H1 (cell line): ENCODE measurements around the gene ARHGEF28. TPM values are rescaled to one million over a fixed set of nuclear protein-coding genes. Genes with fewer than 3 reads are reported as not detected.

Experiments
- CTCF ChIA-PET: fragments of 300-600 bp; sonication (Branson Sonifier 250); formaldehyde crosslinking; loops from one replicate; lab custom pipeline; 2021; ENCODE audit not compliant: partially characterized antibody; lab: Charles Lee
- POLR2A ChIA-PET: fragments of 300-600 bp; sonication (Branson Sonifier 250); formaldehyde crosslinking; loops from one replicate; lab custom pipeline; 2021; ENCODE audit warnings: inconsistent platforms; ENCODE audit not compliant: partially characterized antibody; lab: Charles Lee
- DNase-seq, 2 experiments: peaks; one replicate each; pipeline versions ENCODE4 v3.0.0 to v3.0.0-alpha.2; 2010 to 2022; ENCODE audit warnings: low spot score in 2 of 2, low read depth in 1 of 2, mixed read lengths in 1 of 2
- FAIRE-seq: peaks from 2 replicates; lab custom pipeline; 2011; peaks lifted over from hg19 to GRCh38; lab: Jason Lieb, UNC
- H2AFZ ChIP-seq: 2 replicates; pipeline ENCODE4 v1.8.1; 2012; ENCODE audit warnings: low read length, inconsistent platforms
- H2AK5ac ChIP-seq: 2 replicates; pipeline ENCODE4 v1.6.1; 2013; ENCODE audit warnings: low read depth, low read length
- H2BK120ac ChIP-seq: replicated peaks from 2 replicates; pipeline ENCODE3; 2013; ENCODE audit warnings: low read depth, low read length, inconsistent platforms
- H2BK12ac ChIP-seq: 2 replicates; pipeline ENCODE4 v1.6.1; 2013; ENCODE audit warnings: low read depth, low read length
- H2BK15ac ChIP-seq: 2 replicates; pipeline ENCODE4 v1.6.1; 2013; ENCODE audit warnings: low read length
- H2BK20ac ChIP-seq: 2 replicates; pipeline ENCODE4 v1.6.1; 2013; ENCODE audit warnings: low read length
- H2BK5ac ChIP-seq: 2 replicates; pipeline ENCODE4 v1.6.1; 2013; ENCODE audit warnings: low read depth, low read length
- H3K14ac ChIP-seq: 2 replicates; pipeline ENCODE4 v1.6.1; 2013; ENCODE audit warnings: inconsistent platforms; ENCODE audit not compliant: insufficient read length
- H3K18ac ChIP-seq: 2 replicates; pipeline ENCODE4 v1.6.1; 2013; ENCODE audit warnings: low read length; ENCODE audit errors: extremely low read depth
- H3K23ac ChIP-seq: 2 replicates; pipeline ENCODE4 v1.6.1; 2013; ENCODE audit warnings: inconsistent platforms; ENCODE audit not compliant: insufficient read length
- H3K23me2 ChIP-seq: 2 replicates; pipeline ENCODE4 v1.6.1; 2013; ENCODE audit warnings: low read depth, low read length
- H3K27ac ChIP-seq: 2 replicates; pipeline ENCODE4 v1.6.1; 2011; ENCODE audit warnings: low read depth, low read length, inconsistent platforms
- H3K27me3 ChIP-seq, 4 experiments: replicated peaks in 1 of 4; 1 replicate in 1 of 4; 2 replicates in 3 of 4; pipeline versions ENCODE4 v1.6.1 to v1.8.1; 2011 to 2013; ENCODE audit warnings: low read length in 3 of 4, mild to moderate bottlenecking in 3 of 4, inconsistent platforms in 2 of 4, mixed read lengths in 2 of 4, moderate library complexity in 1 of 4; ENCODE audit not compliant: control insufficient read depth in 3 of 4, insufficient read depth in 3 of 4; ENCODE audit errors: extremely low read depth in 1 of 4
- H3K36me3 ChIP-seq, 4 experiments: 2 replicates each; pipeline versions ENCODE4 v1.6.1 to v1.8.1; 2011 to 2013; ENCODE audit warnings: mild to moderate bottlenecking in 4 of 4, low read length in 3 of 4, moderate library complexity in 2 of 4, control low read depth in 1 of 4, inconsistent platforms in 1 of 4; ENCODE audit not compliant: insufficient read depth in 4 of 4, control insufficient read depth in 2 of 4
- H3K4ac ChIP-seq: replicated peaks from 2 replicates; pipeline ENCODE3; 2013; ENCODE audit warnings: low read length, low read depth, mixed read lengths, inconsistent platforms; ENCODE audit not compliant: insufficient read length
- H3K4me1 ChIP-seq, 4 experiments: replicated peaks in 1 of 4; 1 replicate in 1 of 4; 2 replicates in 3 of 4; pipeline versions ENCODE4 v1.6.1 to v1.8.1; 2011 to 2013; ENCODE audit warnings: low read length in 3 of 4, inconsistent platforms in 2 of 4, mixed read lengths in 1 of 4; ENCODE audit not compliant: insufficient read depth in 4 of 4, control insufficient read depth in 3 of 4
- H3K4me2 ChIP-seq, 2 experiments: 2 replicates each; pipeline versions ENCODE4 v1.6.1 to v1.8.1; 2011 to 2013; ENCODE audit warnings: low read depth in 2 of 2, low read length in 2 of 2, control low read depth in 1 of 2, inconsistent platforms in 1 of 2, mild to moderate bottlenecking in 1 of 2; ENCODE audit not compliant: insufficient read depth in 1 of 2
- H3K4me3 ChIP-seq, 4 experiments: fragments of 200-600, 300-600 bp in 1 of 4; sonication (generic), shearing (Covaris generic), sonication (Bioruptor Twin) in 1 of 4; 2 replicates each; pipeline versions ENCODE4 v1.5.1 to v1.8.1; 2011 to 2016; ENCODE audit warnings: low read length in 4 of 4, low read depth in 3 of 4, control low read depth in 2 of 4, inconsistent platforms in 2 of 4, mild to moderate bottlenecking in 2 of 4, mixed read lengths in 1 of 4, moderate library complexity in 1 of 4; ENCODE audit not compliant: insufficient read depth in 2 of 4; ENCODE audit errors: extremely low read depth in 1 of 4
- H3K56ac ChIP-seq: replicated peaks from 2 replicates; pipeline ENCODE3; 2013; ENCODE audit warnings: low read depth, mild to moderate bottlenecking, mixed read lengths, low read length, inconsistent platforms; ENCODE audit not compliant: insufficient read length
- H3K79me1 ChIP-seq: 2 replicates; pipeline ENCODE4 v1.6.1; 2013; ENCODE audit warnings: low read depth, low read length, control low read depth
- H3K79me2 ChIP-seq, 2 experiments: 2 replicates each; pipeline versions ENCODE4 v1.6.1 to v1.8.1; 2012 to 2013; ENCODE audit warnings: low read length in 2 of 2, mild to moderate bottlenecking in 2 of 2, inconsistent platforms in 1 of 2; ENCODE audit not compliant: insufficient read depth in 2 of 2, control insufficient read depth in 1 of 2
- H3K9ac ChIP-seq, 4 experiments: replicated peaks in 1 of 4; 1 replicate in 1 of 4; 2 replicates in 3 of 4; pipeline versions ENCODE4 v1.6.1 to v1.8.1; 2011 to 2013; ENCODE audit warnings: low read depth in 3 of 4, low read length in 3 of 4, control low read depth in 2 of 4, mild to moderate bottlenecking in 2 of 4, moderate library complexity in 2 of 4, inconsistent platforms in 1 of 4; ENCODE audit errors: extremely low read depth in 1 of 4
- H3K9me3 ChIP-seq, 2 experiments: 2 replicates each; pipeline versions ENCODE4 v1.6.1 to v1.8.1; 2012 to 2013; ENCODE audit warnings: mild to moderate bottlenecking in 2 of 2, moderate library complexity in 2 of 2, control low read depth in 1 of 2, inconsistent platforms in 1 of 2, low read depth in 1 of 2, low read length in 1 of 2, mixed read lengths in 1 of 2; ENCODE audit not compliant: insufficient read depth in 2 of 2
- H4K20me1 ChIP-seq, 2 experiments: replicated peaks in 1 of 2; 2 replicates each; pipeline versions ENCODE3 to v1.8.1; 2011 to 2013; ENCODE audit warnings: inconsistent platforms in 2 of 2, low read length in 2 of 2, mild to moderate bottlenecking in 1 of 2; ENCODE audit not compliant: insufficient read depth in 2 of 2, control insufficient read depth in 1 of 2
- H4K5ac ChIP-seq: 2 replicates; pipeline ENCODE4 v1.6.1; 2013; ENCODE audit warnings: low read length, low read depth, mixed read lengths, inconsistent platforms; ENCODE audit not compliant: insufficient read length
- H4K8ac ChIP-seq: 2 replicates; pipeline ENCODE4 v1.8.0; 2013; ENCODE audit warnings: mild to moderate bottlenecking, moderate library complexity, low read length, inconsistent platforms; ENCODE audit not compliant: insufficient read depth; ENCODE audit errors: extremely low read depth
- H4K91ac ChIP-seq: replicated peaks from 2 replicates; pipeline ENCODE3; 2013; ENCODE audit warnings: low read length, mixed read lengths, inconsistent platforms; ENCODE audit not compliant: insufficient read length
- ASH2L ChIP-seq: fragments of 200-600, 300-600 bp; sonication (generic); IDR thresholded peaks from one replicate; pipeline ENCODE4 v1.7.1; 2017; ENCODE audit warnings: low read length
- HDAC2 ChIP-seq, 2 experiments: fragments of 300-600 bp in 1 of 2; sonication (generic) in 1 of 2; IDR thresholded peaks; 2 replicates each; pipeline ENCODE4 v1.6.1; 2011 to 2012; ENCODE audit warnings: low read depth in 2 of 2, low read length in 2 of 2, mild to moderate bottlenecking in 2 of 2, moderate library complexity in 2 of 2, borderline replicate concordance in 1 of 2, inconsistent platforms in 1 of 2
- HDAC6 ChIP-seq: IDR thresholded peaks from one replicate; pipeline ENCODE4 v1.7.1; 2012; ENCODE audit warnings: low read depth, mild to moderate bottlenecking, inconsistent platforms, low read length, moderate library complexity
- JUN ChIP-seq: IDR thresholded peaks from 2 replicates; pipeline ENCODE4 v1.6.1; 2011; ENCODE audit warnings: low read depth, mild to moderate bottlenecking, improper control_type of control experiment, low read length
- JUND ChIP-seq: IDR thresholded peaks from 2 replicates; pipeline ENCODE4 v1.6.1; 2011; ENCODE audit warnings: mild to moderate bottlenecking, improper control_type of control experiment, low read length
- SP1 ChIP-seq: IDR thresholded peaks from 2 replicates; pipeline ENCODE4 v1.6.1; 2011; ENCODE audit warnings: low read depth, low read length
- YY1 ChIP-seq: IDR thresholded peaks from 2 replicates; pipeline ENCODE4 v1.6.1; 2011; ENCODE audit warnings: low read depth, mild to moderate bottlenecking, low read length
- ZNF274 ChIP-seq: IDR thresholded peaks from 2 replicates; pipeline ENCODE4 v1.7.0; 2012; ENCODE audit warnings: low read length, borderline replicate concordance; ENCODE audit errors: extremely low read depth
- WGBS, 2 experiments: shearing (Covaris generic) in 1 of 2; methylation state at CpG; one replicate each; pipeline versions ENCODE4 v1.1.6 to v1.1.7; 2013 to 2015; ENCODE audit warnings: low lambda C conversion rate in 2 of 2, mixed read lengths in 2 of 2, inconsistent platforms in 1 of 2, low coverage in 1 of 2, missing lambda C conversion rate in 1 of 2; ENCODE audit not compliant: insufficient replicate concordance in 2 of 2, insufficient coverage in 1 of 2, insufficient read length in 1 of 2; ENCODE audit errors: extremely low coverage in 1 of 2, missing lambda C conversion rate in 1 of 2; 5-methylcytosine and 5-hydroxymethylcytosine counted together
- polyA plus RNA-seq, 7 experiments: library from polyadenylated mRNA; depleted of rRNA in 3 of 7; stranded (reverse) in 5 of 7; unstranded in 2 of 7; fragments of >200 nt in 5 of 7; fragments of 200-250 nt in 2 of 7; gene quantifications; 1 replicate in 5 of 7; 2 replicates in 1 of 7; 4 replicates in 1 of 7; pipeline versions ENCODE4 v1.2.1 to v1.2.3, GENCODE V29; 2011 to 2013; ENCODE audit warnings: missing spikeins in 2 of 7, mixed read lengths in 2 of 7
- total RNA-seq: library from RNA; stranded (reverse); fragmentation: NEBNext Ultra II Directional; extraction: Animal tissue kit (Norgen Biotek cat#: 25700); gene quantifications from 2 replicates; pipeline ENCODE4 v1.2.1, GENCODE V29; 2021
- TF ChIP-seq, protein P1 (sequence below), 3 experiments: IDR thresholded peaks; 1 replicate in 2 of 3; 2 replicates in 1 of 3; pipeline versions ENCODE4 v1.5.1 to v1.6.1; 2011; ENCODE audit warnings: low read length in 3 of 3, mild to moderate bottlenecking in 3 of 3, inconsistent platforms in 2 of 3, low read depth in 1 of 3, moderate library complexity in 1 of 3; ENCODE audit not compliant: insufficient read depth in 1 of 3; ENCODE audit errors: control extremely low read depth in 1 of 3
- TF ChIP-seq, protein P2 (sequence below): IDR thresholded peaks from 2 replicates; pipeline ENCODE4 v1.6.1; 2012; ENCODE audit warnings: inconsistent platforms
- TF ChIP-seq, protein P3 (sequence below): IDR thresholded peaks from 2 replicates; pipeline ENCODE4 v1.6.1; 2011; ENCODE audit warnings: low read depth, mild to moderate bottlenecking, low read length; ENCODE audit not compliant: insufficient read depth

Gene ARHGEF28
- total and polyA plus RNA-seq, 2 of the 8 experiments (the other 6 are each of a cell fraction or from before 2014, with no cell fraction given), result 0.33 to 1.0 TPM

DNA sequence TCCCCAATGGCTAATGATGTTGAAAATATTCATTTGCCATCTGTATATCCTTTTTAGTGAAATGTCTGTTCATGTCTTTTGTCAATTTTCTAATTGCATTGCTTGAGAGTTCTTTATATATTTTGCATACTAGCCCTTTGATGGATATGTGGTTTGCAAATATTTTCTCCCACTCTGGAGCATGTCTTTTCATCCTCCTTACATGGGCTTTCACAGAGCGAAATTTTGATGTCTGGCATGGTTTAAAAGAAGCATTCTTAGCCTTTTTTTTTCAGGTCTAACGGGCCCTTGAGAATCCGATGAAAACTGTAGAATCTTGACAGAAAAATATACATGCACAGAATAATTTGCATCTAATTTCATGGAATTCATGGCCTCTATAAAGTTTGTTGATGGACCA, 44.7 kb downstream of the ARHGEF28 start:
- no peak overlapping the region for H3K18ac ChIP-seq
- H3K4me3 ChIP-seq, result no peak overlapping the region
- no peak overlapping the region for H4K8ac ChIP-seq
- H3K36me3 ChIP-seq, result no peaks in the 10 kb centered on the region
- no peak overlapping the region for H2AFZ ChIP-seq
- H2BK5ac ChIP-seq, result no peak overlapping the region
- H3K27me3 ChIP-seq, result no peaks in the 10 kb centered on the region
- H3K79me2 ChIP-seq, result no peaks in the 10 kb centered on the region
- no peak overlapping the region for H3K4ac ChIP-seq
- H4K91ac ChIP-seq, result no peak overlapping the region
- no peak overlapping the region for H3K23ac ChIP-seq
- H2AK5ac ChIP-seq, result no peak overlapping the region
- H3K27ac ChIP-seq, result no peak overlapping the region
- no peak overlapping the region for H3K9ac ChIP-seq
- H3K4me2 ChIP-seq, result no peak overlapping the region
- no peak overlapping the region for H4K5ac ChIP-seq
- FAIRE-seq, result no peak
- DNase-seq, result no peak
- ChIA-PET POLR2A (no interaction called here), CTCF (interaction anchor here (2.5 kb wide), 1 partner anchor 22 kb away, joined by 10 read pairs; no protein-coding TSS in a partner anchor)
- no peaks in the 10 kb centered on the region; a peak in 1 of 7 replicates for H3K4me1 ChIP-seq
- H3K9me3 ChIP-seq, result no peaks in the 10 kb centered on the region
- 87% methylated on average over 3 of the region's 3 CpGs; no CpG with 5 or more reads in 1 of the 2 experiments for WGBS, 2 experiments
- H2BK20ac ChIP-seq, result no peak overlapping the region
- H2BK12ac ChIP-seq, result no peak overlapping the region
- no peaks in the 10 kb centered on the region for H4K20me1 ChIP-seq
- H3K23me2 ChIP-seq, result no peaks in the 10 kb centered on the region
- H2BK120ac ChIP-seq, result no peak overlapping the region
- H2BK15ac ChIP-seq, result no peak overlapping the region
- H3K56ac ChIP-seq, result no peak overlapping the region
- H3K14ac ChIP-seq, result no peak overlapping the region
- H3K79me1 ChIP-seq, result no peaks in the 10 kb centered on the region
- TF ChIP-seq ASH2L (no peak), HDAC6 (no peak), ZNF274 (no peak), JUND (no peak), SP1 (no peak), HDAC2 (IDR thresholded peaks at IDR 0.05; ENCODE audit: borderline replicate concordance in 1 of 2, low read depth in 2 of 2, low read length in 2 of 2) (no peak), JUN (no peak), YY1 (no peak)
- TF ChIP-seq, protein P1, sequence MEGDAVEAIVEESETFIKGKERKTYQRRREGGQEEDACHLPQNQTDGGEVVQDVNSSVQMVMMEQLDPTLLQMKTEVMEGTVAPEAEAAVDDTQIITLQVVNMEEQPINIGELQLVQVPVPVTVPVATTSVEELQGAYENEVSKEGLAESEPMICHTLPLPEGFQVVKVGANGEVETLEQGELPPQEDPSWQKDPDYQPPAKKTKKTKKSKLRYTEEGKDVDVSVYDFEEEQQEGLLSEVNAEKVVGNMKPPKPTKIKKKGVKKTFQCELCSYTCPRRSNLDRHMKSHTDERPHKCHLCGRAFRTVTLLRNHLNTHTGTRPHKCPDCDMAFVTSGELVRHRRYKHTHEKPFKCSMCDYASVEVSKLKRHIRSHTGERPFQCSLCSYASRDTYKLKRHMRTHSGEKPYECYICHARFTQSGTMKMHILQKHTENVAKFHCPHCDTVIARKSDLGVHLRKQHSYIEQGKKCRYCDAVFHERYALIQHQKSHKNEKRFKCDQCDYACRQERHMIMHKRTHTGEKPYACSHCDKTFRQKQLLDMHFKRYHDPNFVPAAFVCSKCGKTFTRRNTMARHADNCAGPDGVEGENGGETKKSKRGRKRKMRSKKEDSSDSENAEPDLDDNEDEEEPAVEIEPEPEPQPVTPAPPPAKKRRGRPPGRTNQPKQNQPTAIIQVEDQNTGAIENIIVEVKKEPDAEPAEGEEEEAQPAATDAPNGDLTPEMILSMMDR (IDR thresholded peaks at IDR 0.05; ENCODE audit: control extremely low read depth in 1 of 3, insufficient read depth in 1 of 3, low read depth in 1 of 3, low read length in 3 of 3), result no peak
- TF ChIP-seq, protein P2, sequence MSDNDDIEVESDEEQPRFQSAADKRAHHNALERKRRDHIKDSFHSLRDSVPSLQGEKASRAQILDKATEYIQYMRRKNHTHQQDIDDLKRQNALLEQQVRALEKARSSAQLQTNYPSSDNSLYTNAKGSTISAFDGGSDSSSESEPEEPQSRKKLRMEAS, result no peak
- TF ChIP-seq, protein P3, sequence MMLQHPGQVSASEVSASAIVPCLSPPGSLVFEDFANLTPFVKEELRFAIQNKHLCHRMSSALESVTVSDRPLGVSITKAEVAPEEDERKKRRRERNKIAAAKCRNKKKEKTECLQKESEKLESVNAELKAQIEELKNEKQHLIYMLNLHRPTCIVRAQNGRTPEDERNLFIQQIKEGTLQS, result no peak
